ENCODE measurements around the gene AKAP10.

Gene AKAP10

GRCh38 chr17:19943599-19943998 is 34.0 kb downstream of the AKAP10 start:
- H3K4me3 ChIP-seq (ENCODE audit: low read depth, low read length) = no peak overlapping the region
- TF ChIP-seq CTCF (IDR thresholded peaks at IDR 0.05; ENCODE audit: insufficient read depth, low read length, missing control alignments) = no peak
- no peak for DNase-seq (ENCODE audit: low read depth, low spot score)
- POLR2A ChIA-PET = no interaction called here
- CTCF ChIA-PET = interaction anchor here (1.3 kb wide), 1 partner anchor 50 kb away, joined by 4 read pairs; no protein-coding TSS in a partner anchor

GRCh38 chr17:19943026-19943425 is 34.6 kb downstream of the AKAP10 start:
- no peak overlapping the region for H3K4me3 ChIP-seq (ENCODE audit: low read depth, low read length)
- ChIA-PET POLR2A (no interaction called here), CTCF (interaction anchor here (1.3 kb wide), 1 partner anchor 50 kb away, joined by 4 read pairs; no protein-coding TSS in a partner anchor)
- no peak for DNase-seq (ENCODE audit: low read depth, low spot score)
- no peak for TF ChIP-seq CTCF (IDR thresholded peaks at IDR 0.05; ENCODE audit: insufficient read depth, low read length, missing control alignments)

- no peak overlapping the region for H3K4me3 ChIP-seq (ENCODE audit: low read depth, low read length)
- CTCF ChIA-PET = interaction anchor here (1.3 kb wide), 1 partner anchor 8 kb away, joined by 5 read pairs; no protein-coding TSS in a partner anchor
- no peak for TF ChIP-seq CTCF (IDR thresholded peaks at IDR 0.05; ENCODE audit: insufficient read depth, low read length, missing control alignments)
- POLR2A ChIA-PET = no interaction called here
- no peak for DNase-seq (ENCODE audit: low read depth, low spot score)
Observed at GRCh38 chr17:19940722-19941464, 36.7 kb downstream of the AKAP10 start.

GRCh38 chr17:19939993-19940721 is 37.5 kb downstream of the AKAP10 start:
- DNase-seq (ENCODE audit: low read depth, low spot score) = no peak
- ChIA-PET CTCF (interaction anchor here (1.3 kb wide), 1 partner anchor 9 kb away, joined by 5 read pairs; no protein-coding TSS in a partner anchor), POLR2A (no interaction called here)
- no peak overlapping the region for H3K4me3 ChIP-seq (ENCODE audit: low read depth, low read length)
- no peak for TF ChIP-seq CTCF (IDR thresholded peaks at IDR 0.05; ENCODE audit: insufficient read depth, low read length, missing control alignments)

- POLR2A ChIA-PET = no interaction called here
- CTCF ChIA-PET = interaction anchor here (0.6 kb wide), 1 partner anchor 98 kb away, joined by 3 read pairs; no protein-coding TSS in a partner anchor
Observed at GRCh38 chr17:19938736-19939135, 38.9 kb downstream of the AKAP10 start.

More at GRCh38 chr17:19938736-19939135, 38.9 kb downstream of the AKAP10 start:
- no peak for TF ChIP-seq CTCF (IDR thresholded peaks at IDR 0.05; ENCODE audit: insufficient read depth, low read length, missing control alignments)
- DNase-seq (ENCODE audit: low read depth, low spot score) = no peak
- H3K4me3 ChIP-seq (ENCODE audit: low read depth, low read length) = no peak overlapping the region
